ENCODE measurements around the gene ADRA2B.

ADRA2B gene

DNA sequence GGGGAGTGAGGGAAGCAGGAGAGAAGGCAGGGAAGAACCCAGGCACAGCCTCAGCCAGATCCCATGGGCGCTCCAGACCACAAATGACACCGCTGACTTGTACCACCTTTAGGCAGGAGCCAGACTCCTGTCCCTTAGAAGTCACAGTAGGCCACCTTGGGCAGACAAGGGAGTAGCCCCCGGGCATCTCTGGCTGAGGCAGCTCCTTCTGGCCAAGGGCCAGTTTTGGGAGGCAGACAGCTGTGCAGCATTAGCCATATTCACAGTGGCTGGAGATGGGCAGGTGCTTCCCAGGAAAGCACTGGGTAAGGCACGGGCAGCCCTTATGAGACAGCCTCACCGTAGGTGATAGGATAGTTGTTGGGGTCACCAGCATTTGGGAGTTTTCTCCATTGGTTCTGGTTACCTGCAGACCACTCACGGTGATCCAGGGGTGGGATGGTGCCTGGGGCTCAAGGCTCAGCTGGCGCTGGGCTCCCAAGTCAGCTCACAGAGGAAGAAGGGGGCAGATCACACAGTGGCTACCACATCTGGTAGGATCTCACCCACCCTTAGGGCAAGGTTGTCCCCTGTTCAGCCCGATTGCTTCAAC, 19.9 kb upstream of the ADRA2B start:
- no peak for DNase-seq

DNA sequence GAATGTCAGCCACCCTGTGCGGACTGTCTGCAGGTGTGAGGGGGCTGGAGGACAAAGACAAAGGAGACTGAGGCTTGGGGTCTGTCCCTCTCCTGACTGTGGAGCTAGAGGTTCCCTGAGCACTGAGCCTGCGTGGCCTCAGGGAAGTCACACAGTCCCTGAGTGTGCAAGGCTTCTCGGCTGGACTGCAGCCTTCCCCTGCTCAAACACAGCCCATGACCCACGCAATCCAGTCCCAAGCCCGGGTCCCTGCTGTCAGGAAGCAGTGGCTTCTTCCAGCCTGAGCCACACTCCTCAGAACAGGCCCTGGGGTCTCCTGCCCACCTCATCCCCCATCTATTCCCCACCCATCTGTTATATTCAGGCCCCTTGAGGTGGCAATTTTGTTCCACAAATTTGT, 19.2 kb upstream of the ADRA2B start:
- DNase-seq, result no peak

DNA sequence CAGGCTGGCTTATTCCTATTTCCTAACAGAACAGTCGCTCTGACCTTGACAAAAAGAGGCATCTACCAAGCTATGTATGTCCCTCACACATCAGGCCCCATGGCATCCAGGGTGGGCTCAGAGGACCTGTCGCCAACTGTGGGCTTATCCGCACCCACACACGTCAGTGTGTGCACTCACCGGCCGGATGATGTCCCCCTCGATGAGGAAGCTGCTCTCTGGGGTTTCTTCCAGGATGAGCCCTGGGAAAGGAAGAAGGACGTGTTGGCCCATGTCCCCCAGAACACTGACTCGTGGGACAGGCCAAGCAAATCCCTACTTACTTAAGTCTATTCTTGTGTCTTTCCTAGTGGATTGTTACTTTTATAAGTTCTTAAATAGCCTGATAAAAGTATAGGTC, 18.8 kb upstream of the ADRA2B start:
- no peak for DNase-seq

DNA sequence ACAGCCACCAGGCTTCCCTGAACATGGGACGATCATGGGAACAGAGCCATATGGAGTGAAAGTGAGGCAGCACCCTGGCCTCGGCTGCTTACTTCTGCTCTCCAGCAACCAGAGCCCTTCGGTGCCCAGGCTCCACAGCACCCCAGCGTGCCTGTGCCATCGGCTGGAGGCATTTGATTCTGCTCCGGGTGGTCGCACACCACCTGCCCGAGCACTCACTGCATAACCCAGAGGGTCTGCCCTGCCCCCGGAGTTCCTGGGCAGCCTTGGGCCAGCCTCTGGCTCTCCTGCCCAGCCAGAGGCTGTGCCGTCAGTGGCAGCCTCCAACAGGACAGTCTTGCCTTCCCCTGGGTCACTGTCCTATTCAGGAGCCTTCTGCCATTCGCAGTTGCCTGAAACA, 18.1 kb upstream of the ADRA2B start:
- no peak for DNase-seq

DNA sequence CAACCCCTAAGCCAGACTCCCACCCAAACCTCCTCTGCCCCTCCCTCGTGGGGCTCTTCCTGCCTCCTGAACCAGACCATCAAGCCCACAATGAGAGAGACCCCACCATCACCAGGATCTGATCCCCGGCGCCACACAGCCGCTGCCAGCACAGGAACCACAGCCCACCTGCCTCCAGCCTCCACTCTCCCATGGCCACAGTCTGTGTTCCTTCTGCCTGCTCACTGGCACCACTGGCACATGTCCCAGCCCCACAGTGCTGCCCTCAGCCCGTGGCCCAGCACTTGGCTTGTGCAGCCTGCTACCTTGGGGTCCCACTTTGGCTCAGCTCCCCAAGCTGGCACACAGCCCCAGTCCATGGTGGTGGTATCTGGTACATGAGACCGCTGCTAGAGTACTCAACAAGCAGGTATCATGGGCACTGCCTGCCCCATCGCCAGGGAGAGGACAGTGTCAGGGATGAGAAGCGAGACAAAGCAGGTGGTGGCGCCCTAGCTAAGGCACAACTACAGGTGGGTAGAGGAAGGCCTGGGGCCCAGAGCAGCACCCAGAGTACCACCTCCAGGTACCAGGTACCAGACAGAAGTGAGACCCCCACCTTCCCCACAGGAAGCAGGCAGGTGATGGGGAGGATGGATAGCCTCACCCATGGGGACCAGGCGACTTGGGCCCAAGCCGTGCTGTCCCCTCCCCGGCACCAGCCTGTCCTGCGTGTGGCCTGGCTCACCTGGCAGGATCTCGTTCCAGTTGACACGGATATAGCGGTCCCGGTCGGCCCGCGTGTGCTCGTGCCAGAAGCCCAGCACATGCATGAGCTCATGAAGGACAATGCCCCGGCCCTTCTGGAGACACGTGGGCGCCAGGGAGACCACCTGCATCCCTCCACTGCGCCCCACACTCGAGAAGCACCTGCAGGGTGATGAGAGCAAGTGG, 15.7 kb upstream of the ADRA2B start:
- no peak for DNase-seq

DNA sequence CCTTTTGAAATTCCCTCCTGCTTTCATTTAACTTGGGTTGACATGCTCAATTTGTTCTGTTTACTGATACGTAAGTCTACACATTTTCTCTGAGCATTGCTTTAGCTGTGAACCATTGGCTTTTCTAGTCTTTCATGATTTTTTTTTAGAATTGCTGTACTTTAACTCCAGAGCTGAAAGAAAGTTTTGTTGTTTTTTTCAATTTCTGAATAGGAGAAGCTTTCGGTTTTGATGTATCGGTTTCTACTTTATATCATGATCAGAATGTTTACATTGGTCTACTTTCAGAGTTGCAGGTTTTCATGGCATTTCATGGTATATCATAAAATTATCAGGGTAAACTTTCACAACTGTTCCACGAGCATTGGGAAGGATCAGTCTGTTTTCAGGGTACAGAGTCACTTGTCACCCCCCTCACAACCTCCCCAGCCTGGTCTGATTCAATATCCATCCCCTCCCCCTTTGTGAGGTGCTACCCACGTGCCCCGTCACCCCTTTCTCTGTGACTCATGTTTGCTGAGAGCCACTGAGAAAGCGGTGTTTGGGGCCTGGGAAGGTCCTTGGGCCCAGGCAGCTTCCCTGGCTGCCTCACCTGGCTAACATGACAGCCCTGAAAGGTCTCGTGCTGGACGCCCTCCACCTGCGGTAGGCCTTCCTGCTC, 14.9 kb upstream of the ADRA2B start:
- DNase-seq, result no peak

DNA sequence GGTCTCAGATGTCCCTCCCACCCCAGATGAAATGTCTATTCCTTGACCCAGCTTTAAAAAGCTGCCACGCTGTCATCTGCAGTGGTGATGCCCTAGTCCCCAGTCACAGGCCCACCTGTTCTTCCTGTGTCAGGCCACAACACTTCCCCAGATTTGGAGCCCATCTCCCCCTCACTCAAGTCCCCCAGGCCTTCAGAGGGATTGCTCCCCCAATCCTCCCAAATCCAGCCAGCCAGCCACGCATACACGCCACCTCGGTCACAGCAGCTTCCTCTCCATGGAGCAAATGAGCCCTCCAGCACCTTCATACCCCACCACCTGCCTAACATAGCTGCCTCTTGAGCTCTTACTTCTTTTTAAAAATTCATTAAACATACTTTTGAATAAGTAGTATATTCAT, 14.1 kb upstream of the ADRA2B start:
- no peak for DNase-seq

DNA sequence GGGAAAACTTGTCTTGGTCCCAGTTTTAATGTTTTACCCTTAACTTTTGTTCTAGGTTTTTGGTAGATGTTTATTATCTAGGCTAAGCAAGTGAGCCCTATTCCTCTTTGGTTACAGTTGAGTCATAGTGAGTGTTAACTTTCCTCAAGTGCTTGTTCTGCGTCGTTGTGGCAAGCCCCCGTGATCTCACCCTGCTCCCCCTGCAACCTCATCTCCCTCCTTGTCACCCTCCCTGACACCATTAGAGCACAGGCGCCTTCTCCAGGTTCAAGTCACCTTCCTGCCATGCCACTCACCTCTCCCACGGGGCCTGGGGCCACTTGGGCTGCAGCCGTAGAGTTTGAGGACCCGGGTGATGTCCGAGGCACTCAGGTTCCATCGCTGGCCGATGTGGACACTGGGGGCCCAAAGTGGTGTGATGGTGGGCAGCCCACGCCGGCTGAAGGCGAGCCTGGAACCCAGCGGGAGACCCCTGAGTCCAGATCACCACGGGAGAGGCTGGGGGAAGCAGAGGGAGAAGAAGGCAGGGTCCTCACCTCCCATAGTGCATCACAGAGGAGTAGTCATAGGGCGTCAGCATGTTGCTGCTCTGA, 13.3 kb upstream of the ADRA2B start:
- no peak for DNase-seq

DNA sequence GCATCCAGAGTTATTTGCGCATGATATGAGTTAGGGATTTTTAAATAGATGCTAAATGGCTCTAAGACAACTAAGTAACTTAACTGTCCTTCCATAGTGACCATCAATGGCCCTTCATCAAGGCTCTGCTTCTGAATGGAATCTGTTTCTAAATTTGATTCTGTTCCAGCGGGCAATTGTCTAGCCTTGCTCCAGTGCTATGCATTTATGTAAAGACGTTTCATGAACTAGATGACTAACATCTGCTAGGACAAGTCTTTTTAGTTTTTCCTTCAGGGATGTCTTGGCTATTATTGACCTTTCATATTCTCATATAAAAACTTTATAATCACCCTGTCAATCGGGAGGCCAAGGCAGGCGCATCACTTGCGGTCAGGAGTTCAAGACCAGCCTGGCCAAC, 12.1 kb upstream of the ADRA2B start:
- no peak for DNase-seq

DNA sequence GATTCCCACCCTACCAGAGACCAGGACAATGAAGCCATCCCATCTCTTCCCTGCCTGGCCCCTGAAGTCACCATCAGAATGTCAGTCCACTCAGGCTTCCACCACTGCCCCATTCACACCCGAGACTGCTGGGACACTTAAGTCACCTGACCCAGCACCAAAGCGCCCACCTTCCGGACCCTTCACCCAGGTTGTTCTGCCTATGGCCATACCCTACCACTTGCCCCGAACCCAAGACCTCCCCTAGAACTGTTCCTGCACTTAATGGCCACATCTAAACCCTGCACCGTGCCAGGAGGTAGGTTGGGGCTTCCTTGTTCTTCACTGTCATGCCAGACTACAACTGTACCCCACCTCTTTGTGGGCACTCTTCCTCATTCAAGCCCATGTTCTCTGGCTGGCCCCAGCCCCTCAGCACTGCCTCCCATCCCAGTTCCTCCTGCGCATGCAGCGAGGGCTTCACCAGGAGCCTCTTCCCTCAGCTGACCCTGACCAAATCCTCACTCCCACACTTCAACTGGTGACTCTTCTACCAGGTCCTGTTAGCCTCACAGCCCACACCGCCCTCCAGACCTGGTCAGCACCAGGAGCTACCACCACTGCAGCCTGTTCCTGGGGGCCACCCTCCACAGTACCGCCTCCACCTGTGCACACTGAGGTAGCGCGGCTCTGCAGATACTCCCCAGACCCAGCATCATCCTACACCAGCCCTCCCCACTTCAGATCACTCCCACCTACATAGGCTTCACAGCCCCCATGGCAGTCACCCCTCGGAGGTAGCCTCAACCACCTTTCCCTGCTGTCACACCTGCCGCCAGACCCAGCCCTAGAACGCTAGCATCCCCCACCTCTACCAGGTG, 8.3 kb upstream of the ADRA2B start:
- DNase-seq, result no peak

DNA sequence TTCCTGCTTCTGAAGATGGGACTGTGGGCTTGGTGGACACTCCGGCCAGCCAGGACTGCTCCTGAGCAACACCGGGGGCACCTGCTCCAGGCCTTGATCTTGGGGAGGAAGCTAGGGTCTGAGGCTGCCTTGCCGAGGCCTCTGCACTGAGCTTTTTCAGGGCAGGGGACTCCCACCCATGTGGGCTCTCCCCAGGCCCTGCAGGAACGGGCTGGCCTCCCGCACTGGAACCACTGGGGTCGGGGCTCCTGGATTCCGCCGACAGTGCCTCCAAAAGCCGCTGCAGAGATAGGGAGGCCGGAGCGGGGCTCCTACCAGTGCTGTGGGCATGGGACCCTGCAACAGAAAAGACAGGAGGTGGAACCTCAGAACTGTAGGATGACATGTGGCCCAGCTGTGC, 7.6 kb upstream of the ADRA2B start:
- no peak for DNase-seq

DNA sequence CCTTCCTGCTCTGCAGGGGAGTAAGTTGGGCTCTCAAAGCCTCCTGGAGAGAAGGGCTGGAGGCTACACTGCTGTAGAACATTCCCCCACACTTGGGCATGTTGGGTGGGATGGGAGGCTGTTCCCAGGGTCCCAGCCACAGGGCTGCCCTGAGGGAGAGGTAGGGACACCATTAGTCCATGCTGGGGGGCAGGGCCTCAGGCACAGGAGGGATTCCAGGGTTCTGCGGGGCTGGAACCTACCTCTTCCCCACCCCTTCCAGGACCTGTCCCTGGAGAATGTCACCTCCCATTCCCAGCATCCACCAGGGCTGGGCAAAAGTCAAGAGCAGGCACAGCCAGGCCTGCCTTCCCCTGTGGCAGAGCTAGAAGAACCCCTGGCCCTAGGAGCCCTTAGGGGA, 6.9 kb upstream of the ADRA2B start:
- no peak for DNase-seq

DNA sequence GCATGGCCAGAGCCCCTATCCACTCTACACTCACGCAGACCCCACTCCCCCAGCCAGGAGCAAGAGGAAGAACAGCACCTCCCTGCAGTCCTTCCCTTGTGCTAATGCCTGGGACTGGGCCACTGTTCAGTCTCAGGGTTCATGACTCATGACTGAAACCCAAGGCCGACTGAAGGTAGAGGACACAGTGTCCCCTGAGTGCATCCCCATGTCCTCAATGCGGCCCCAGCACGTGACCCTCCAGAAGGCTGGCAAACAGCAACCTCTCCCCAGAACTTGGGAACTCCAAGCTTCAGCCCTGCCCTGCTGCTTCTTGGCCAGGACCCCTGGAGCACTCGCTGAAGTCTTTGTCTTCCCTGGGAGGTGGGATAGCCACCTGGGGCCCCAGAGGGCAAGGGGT, 6.0 kb upstream of the ADRA2B start:
- DNase-seq, result no peak

DNA sequence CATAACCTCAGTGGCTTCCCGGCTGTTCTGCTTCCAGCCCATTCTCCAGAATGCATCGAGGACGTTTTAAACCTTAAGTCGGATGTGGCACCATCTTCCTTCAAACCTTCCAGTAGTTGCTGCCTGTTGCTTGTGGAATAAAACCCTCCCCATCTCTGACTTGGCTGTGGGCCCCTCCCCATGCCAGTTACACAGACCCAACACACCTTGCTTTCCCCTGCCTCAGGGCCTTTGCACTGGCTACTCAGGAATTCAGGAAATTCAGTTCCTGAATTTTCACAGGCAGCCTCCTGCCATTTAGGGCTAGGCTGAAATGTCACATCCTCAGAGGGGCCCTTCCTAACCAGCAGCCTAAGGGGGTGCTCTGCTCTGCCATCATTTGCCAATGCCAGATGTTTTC, 5.0 kb upstream of the ADRA2B start:
- no peak for DNase-seq

DNA sequence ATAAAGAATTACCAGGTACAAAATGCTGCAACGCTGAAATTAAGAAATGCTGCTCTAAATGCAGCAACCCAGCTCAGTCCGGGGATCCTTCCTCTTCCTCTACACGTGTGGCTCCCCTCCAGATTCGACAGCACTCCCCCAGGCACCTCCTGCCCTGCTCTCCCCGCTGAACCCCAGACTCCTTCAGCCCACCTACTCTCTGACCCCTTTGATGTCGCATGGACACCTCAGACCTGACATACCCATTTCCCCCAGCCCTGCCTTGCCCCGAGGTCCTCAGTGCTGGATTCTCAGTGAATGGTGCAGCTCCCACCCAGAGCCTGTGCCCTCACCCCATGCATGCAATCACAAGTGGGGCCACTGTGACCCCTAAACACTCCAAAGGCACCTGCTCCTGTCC, 4.6 kb upstream of the ADRA2B start:
- no peak for DNase-seq

DNA sequence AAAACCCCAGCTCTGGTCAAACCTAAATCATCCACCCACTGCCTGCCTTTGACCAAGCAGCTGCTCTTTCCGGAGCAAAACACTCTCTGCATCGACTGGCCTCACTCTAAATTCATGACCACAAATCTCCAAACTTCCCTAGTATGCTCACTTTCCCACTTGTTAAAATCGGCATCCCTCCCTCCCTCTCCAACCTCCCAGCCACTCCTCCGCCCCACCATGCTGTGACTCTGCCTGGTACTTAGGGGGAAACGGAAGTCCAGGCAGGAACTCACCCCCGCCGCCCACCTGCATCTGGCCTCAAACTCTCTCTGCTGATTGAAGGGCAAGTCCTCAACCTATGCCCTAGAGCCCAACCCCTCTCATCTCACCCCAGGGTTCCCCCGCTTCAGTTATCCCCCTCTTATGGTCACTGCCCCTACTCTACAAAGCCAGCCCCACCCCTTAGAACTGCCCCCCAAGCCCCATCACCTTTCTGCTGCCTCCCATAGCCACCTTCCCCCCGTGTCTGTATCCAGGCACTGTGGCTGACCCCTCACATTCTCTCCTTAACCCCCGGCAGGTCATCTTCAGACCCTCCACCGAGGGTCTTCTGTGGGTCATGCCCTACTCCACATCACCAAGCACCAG, 3.8 kb upstream of the ADRA2B start:
- DNase-seq, result no peak

DNA sequence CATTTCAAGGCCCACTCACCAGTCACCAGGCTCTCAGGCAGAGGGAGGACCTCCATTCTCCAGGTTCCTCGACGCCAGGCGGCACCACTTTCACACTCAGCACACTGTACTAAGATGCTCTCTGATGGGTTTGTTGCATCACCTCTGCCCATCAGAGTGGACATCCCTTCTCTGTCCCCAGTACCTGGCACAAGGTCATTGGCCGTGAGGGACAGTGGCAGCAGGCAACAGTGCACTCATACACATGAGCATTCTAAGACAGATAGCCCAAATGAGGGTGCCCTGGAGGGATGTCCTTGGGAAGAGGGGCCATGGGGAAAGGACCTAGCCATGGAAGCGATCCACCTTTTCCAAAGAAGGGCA, 3.0 kb upstream of the ADRA2B start:
- DNase-seq, result no peak

DNA sequence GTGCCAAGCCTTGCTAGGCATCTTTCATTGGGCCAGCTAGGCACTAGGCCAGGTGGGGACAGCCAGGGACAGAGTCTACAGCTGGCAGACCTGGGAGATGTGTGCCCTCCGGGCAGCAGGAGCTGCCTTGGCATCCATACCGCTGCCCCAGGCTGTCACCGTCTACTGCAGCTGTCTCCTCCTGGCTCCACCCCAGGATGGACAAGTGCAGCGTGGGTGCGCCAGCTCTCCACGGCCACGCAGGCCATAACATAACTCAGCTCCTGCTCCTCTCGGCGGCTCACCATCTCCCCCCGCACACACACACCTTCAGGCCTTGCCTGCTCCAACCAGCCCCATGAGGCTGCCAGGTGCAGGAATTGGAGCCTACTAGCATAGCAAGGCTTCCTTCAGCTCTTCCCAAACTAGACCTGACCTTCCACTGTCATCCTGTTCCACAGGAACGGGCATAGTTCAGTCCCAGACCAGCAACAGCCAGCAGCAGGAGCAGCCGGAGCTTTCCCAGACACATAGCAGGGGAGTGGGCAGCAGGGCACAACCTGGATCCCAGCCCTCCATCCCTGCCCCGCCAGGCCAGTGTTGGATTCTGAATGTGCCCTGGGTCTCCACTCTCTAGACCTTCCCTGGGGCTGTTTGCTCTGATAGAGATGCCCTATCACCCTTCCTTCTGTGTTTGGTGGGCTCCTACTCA, 2.5 kb upstream of the ADRA2B start:
- no peak for DNase-seq

DNA sequence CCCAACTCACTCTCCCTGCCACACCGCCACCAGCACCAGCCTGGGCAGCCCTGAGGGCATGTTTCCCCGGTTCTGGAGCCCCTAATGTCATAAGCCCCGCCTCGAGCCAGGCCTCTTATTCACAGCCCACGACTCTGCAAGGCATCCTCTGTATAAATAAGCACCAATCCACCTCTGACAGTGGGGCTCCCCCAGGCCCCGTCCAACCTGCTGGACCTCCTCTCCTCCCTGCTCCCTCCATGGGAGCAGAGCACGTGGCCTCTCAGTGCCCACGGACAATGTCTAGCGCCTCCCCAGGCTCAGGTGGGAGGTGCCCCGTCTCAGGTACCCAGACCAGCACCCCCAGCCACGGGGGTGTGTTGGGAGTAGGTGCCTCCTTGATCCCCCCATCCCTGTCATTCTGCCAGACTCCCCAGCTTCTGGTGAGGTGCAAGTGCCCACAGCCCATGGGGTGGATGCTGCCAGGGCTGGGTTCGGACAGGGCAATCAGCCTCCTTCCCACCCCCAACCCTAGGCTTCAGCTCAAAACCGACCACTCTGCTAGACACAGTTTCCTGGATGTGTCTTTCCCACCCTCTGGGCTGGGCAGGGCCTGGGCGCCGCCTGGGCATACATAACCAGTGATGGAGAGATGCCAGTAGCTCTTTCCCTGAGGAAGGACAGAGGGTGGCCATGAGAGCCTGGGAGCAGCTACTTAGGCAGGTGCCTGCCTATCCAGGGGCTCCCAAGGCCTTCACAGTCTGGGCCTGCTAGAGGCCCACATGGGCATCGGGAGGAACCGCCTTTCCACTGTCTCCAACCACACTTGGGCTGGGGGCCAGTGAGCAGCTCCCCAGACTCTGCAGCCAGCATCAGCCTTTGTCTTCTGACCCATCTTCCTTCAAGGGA, 1.6 kb upstream of the ADRA2B start:
- DNase-seq, result no peak

DNA sequence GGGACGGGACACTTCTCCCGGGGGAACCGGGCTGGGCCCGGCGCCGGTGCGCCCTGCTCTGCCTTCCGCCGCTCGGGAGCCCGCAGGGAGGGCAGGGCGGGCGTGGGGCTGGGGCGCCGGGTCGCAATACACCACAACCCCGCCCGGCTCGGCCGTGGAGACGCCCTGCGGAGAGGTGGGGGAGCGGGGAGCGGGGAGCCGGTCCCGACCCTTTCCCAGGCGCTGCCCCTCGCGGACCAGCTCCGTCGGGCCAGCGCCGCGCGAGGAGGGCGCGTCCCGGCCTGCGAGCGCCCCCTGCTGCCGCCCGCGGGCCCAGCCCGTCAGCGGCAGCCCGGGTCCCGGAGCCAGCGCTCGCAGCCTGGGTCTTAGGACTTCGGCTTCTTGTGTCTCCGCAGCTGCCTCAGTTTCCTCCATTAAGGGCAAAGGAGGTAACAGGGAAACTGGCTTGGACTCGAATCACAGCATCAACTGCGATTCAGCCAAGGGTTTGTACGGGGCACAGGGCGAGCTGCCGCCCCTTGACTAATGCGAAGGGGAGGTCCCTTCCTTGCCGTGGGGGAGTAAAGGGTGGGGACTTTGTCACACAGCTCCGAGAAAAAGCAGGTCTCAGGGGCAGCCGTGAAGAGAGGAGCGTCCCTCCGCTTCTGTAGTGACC, 635 bp upstream of the ADRA2B start:
- no peak for DNase-seq

Measured in kidney glomerular epithelial cell (primary cell).